K562 (cell line): ENCODE results near the gene MYG1. TPM values are rescaled to one million over a fixed set of nuclear protein-coding genes. Genes with fewer than 3 reads are reported as not detected.
A peak's percentile ranks its signal among the peaks of the same experiment; 100 is the strongest.

Experiments used
- ATAC-seq: fragments of 200-7000 bp; cut with Tn5 transposase; 3 replicates; pipeline ENCODE4 v1.9.1; 2020; ENCODE audit warnings: moderate library complexity
- BruUV-seq: library from RNA; stranded (reverse); fragments of 400-500 nt; replicated peaks from 2 replicates; lab custom pipeline; 2021; lab: Mats Ljungman, UMichigan
- CTCF ChIA-PET: fragments of 300-600 bp; formaldehyde crosslinking; extraction: SDS; loops from one replicate; lab custom pipeline; 2021; ENCODE audit warnings: low intra/inter-chr PET ratio; lab: Yijun Ruan, JAX
- POLR2A ChIA-PET: fragments of 300-600, 350-650 bp; sonication (Branson Sonifier 250); formaldehyde crosslinking; extraction: SDS; loops from one replicate; lab custom pipeline; 2021; ENCODE audit warnings: antibody characterized with exemption, inconsistent platforms; lab: Yijun Ruan, JAX
- DNase-seq, 4 experiments: peaks; one replicate each; pipeline versions ENCODE4 v3.0.0 to v3.0.0-alpha.2; 2011 to 2018; ENCODE audit warnings: low spot score in 3 of 4, mixed read lengths in 3 of 4; ENCODE audit errors: extremely low read depth in 1 of 4
- FAIRE-seq: peaks from 2 replicates; lab custom pipeline; 2011; peaks lifted over from hg19 to GRCh38; lab: Jason Lieb, UNC
- H2AFZ ChIP-seq: 2 replicates; pipeline ENCODE4 v1.6.0; 2011; ENCODE audit warnings: low read depth, low read length, control low read depth, inconsistent platforms
- H3K27ac ChIP-seq: fragments of 200-600 bp; 3 replicates; pipeline ENCODE4 v1.8.0; 2011; ENCODE audit warnings: low read depth, mild to moderate bottlenecking, control low read depth, inconsistent platforms, low read length, moderate library complexity, mixed read lengths; ENCODE audit errors: extremely low read depth
- H3K27me3 ChIP-seq, 2 experiments: fragments of 300-600 bp in 1 of 2; 2 replicates in 1 of 2; 3 replicates in 1 of 2; pipeline versions ENCODE4 v1.6.0 to v1.8.0; 2011; ENCODE audit warnings: inconsistent platforms in 2 of 2, low read length in 2 of 2, mild to moderate bottlenecking in 1 of 2, mixed read lengths in 1 of 2, moderate library complexity in 1 of 2; ENCODE audit not compliant: control insufficient read depth in 2 of 2, insufficient read depth in 2 of 2
- H3K36me3 ChIP-seq: fragments of 300-600 bp; 3 replicates; pipeline ENCODE4 v1.8.0; 2011; ENCODE audit warnings: mild to moderate bottlenecking, low read length, inconsistent platforms; ENCODE audit not compliant: control insufficient read depth, insufficient read depth
- H3K4me1 ChIP-seq, 2 experiments: fragments of 200-600 bp in 1 of 2; replicated peaks in 1 of 2; 2 replicates in 1 of 2; 3 replicates in 1 of 2; pipeline versions ENCODE4 v1.5.1 to v1.8.0; 2011; ENCODE audit warnings: inconsistent platforms in 2 of 2, low read length in 2 of 2, mild to moderate bottlenecking in 1 of 2, mixed read lengths in 1 of 2, moderate library complexity in 1 of 2; ENCODE audit not compliant: control insufficient read depth in 2 of 2, insufficient read depth in 2 of 2
- H3K4me2 ChIP-seq: 2 replicates; pipeline ENCODE4 v1.6.1; 2011; ENCODE audit warnings: low read length, control low read depth, inconsistent platforms, mixed read lengths; ENCODE audit not compliant: insufficient read depth
- H3K4me3 ChIP-seq: fragments of 200-600 bp; sonication (generic), shearing (Covaris generic); 2 replicates; pipeline ENCODE4 v1.5.1; 2016; ENCODE audit warnings: control low read depth, inconsistent platforms
- H3K79me2 ChIP-seq: fragments of 200-600 bp; 3 replicates; pipeline ENCODE4 v1.8.0; 2011; ENCODE audit warnings: low read length, inconsistent platforms; ENCODE audit not compliant: control insufficient read depth, insufficient read depth
- H3K9ac ChIP-seq, 2 experiments: 2 replicates each; pipeline versions ENCODE4 v1.6.0 to v1.6.1; 2011; ENCODE audit warnings: low read depth in 2 of 2, low read length in 2 of 2, control low read depth in 1 of 2, inconsistent platforms in 1 of 2, mild to moderate bottlenecking in 1 of 2, mixed read lengths in 1 of 2; ENCODE audit not compliant: insufficient read depth in 1 of 2
- H3K9me1 ChIP-seq: one replicate; pipeline ENCODE4 v1.6.0; 2011; ENCODE audit warnings: inconsistent platforms, mild to moderate bottlenecking, low read length, moderate library complexity; ENCODE audit not compliant: control insufficient read depth, insufficient read depth
- H3K9me3 ChIP-seq: replicated peaks from 2 replicates; pipeline ENCODE4 v1.5.1; 2011; ENCODE audit warnings: low read depth, low read length, inconsistent platforms; ENCODE audit not compliant: control insufficient read depth, insufficient read depth
- H4K20me1 ChIP-seq: replicated peaks from 2 replicates; pipeline ENCODE4 v1.6.1; 2011; ENCODE audit warnings: low read length, inconsistent platforms, mixed read lengths; ENCODE audit not compliant: control insufficient read depth, insufficient read depth
- ATF1 ChIP-seq, 2 experiments: fragments of 450-650 bp in 1 of 2; IDR thresholded peaks; 2 replicates each; pipeline ENCODE4 v1.6.1; 2016; ENCODE audit warnings: missing compliant biosample characterization in 1 of 2, missing genetic modification characterization in 1 of 2
- CBFA2T3 ChIP-seq: fragments of 450-650 bp; IDR thresholded peaks from 2 replicates; pipeline ENCODE4 v1.6.1; 2017
- CTCF ChIP-seq, 3 experiments: IDR thresholded peaks in 2 of 3; conservative IDR thresholded peaks in 1 of 3; 2 replicates each; pipeline ENCODE4 v1.5.1; 2011 to 2012; ENCODE audit warnings: low read length in 3 of 3, mild to moderate bottlenecking in 3 of 3, control low read depth in 2 of 3, improper control_type of control experiment in 1 of 3, inconsistent platforms in 1 of 3, low read depth in 1 of 3, mixed read lengths in 1 of 3, moderate library complexity in 1 of 3; ENCODE audit not compliant: insufficient read depth in 2 of 3
- FOXP1 ChIP-seq: sonication (generic); formaldehyde crosslinking; IDR thresholded peaks from 2 replicates; pipeline ENCODE4 v1.8.0; 2022; ENCODE audit warnings: mild to moderate bottlenecking, missing genetic modification reagents
- GTF3C2 ChIP-seq: IDR thresholded peaks from 3 replicates; pipeline ENCODE4 v1.6.1; 2011; ENCODE audit warnings: borderline replicate concordance, mild to moderate bottlenecking, moderate library complexity; ENCODE audit not compliant: insufficient read length; ENCODE audit errors: extremely low read depth
- HMGN3 ChIP-seq: IDR thresholded peaks from 2 replicates; pipeline ENCODE4 v1.6.1; 2011; ENCODE audit warnings: borderline replicate concordance, low read depth, mild to moderate bottlenecking, mixed read lengths, low read length; ENCODE audit not compliant: insufficient read length; ENCODE audit errors: extremely low read depth
- KDM2B ChIP-seq: fragments of 250-450 bp; sonication (Bioruptor Pico); IDR thresholded peaks from 2 replicates; pipeline ENCODE4 v1.8.0; 2021; ENCODE audit warnings: mild to moderate bottlenecking, moderate library complexity
- MBD2 ChIP-seq: sonication (generic); IDR thresholded peaks from 2 replicates; pipeline ENCODE4 v1.6.1; 2016; ENCODE audit warnings: low read depth, borderline replicate concordance
- PHF21A ChIP-seq: fragments of 450-650 bp; IDR thresholded peaks from 2 replicates; pipeline ENCODE4 v1.6.1; 2017; ENCODE audit warnings: low read depth, borderline replicate concordance
- ZNF395 ChIP-seq: fragments of 200-800 bp; sonication (Bioruptor generic); IDR thresholded peaks from 2 replicates; pipeline ENCODE4 v1.6.1; 2017; ENCODE audit warnings: missing genetic modification characterization, missing compliant biosample characterization
- ZNF766 ChIP-seq: fragments of 200-800 bp; sonication (Bioruptor generic); conservative IDR thresholded peaks from 2 replicates; pipeline ENCODE4 v1.6.1; 2016; ENCODE audit warnings: missing genetic modification characterization, missing compliant biosample characterization
- WGBS: fragments of 100-300 bp; shearing (Covaris generic); methylation state at CpG from one replicate; pipeline ENCODE4 v1.1.6; 2016; ENCODE audit warnings: low coverage, mixed read lengths; ENCODE audit not compliant: insufficient coverage; ENCODE audit errors: missing lambda C conversion rate; 5-methylcytosine and 5-hydroxymethylcytosine counted together
- in situ Hi-C: fragments of 300-500 bp; cut with MboI; formaldehyde crosslinking; loops from 4 replicates; pipeline ENCODE4 v1.15.0; 2018; ENCODE audit warnings: inconsistent platforms, mixed read lengths
- intact Hi-C: fragments of 100-400 bp; cut with micrococcal nuclease; formaldehyde crosslinking; loops from 2 replicates; pipeline ENCODE4 v1.14.2; 2022
- polyA plus RNA-seq, 8 experiments: library from polyadenylated mRNA; depleted of rRNA in 4 of 8; stranded (reverse) in 5 of 8; unstranded in 3 of 8; fragments of >200 nt; fragmentation: Nextera tagmentation in 2 of 8; fragmentation: Illumina TruSeq in 1 of 8; extraction: Ambion mirVana in 2 of 8; extraction: Trizol in 1 of 8; gene quantifications; 2 replicates each; pipeline versions ENCODE4 v1.2.1 to v1.2.3, GENCODE V29; 2011 to 2014; ENCODE audit warnings: inconsistent platforms in 1 of 8, missing spikeins in 1 of 8
- total RNA-seq, 7 experiments: library from RNA; depleted of rRNA in 6 of 7; stranded (reverse); fragments of >200 nt in 6 of 7; fragmentation: Illumina TruSeq in 2 of 7; extraction: Trizol in 2 of 7; gene quantifications; 2 replicates each; pipeline versions ENCODE4 v1.2.1 to v1.2.3, GENCODE V29; 2011 to 2021; ENCODE audit warnings: low replicate concordance in 1 of 7

MYG1 gene
- total and polyA plus RNA-seq, 9 of the 15 experiments (the other 6 are each of a cell fraction or from before 2014, with no cell fraction given) = 0.45 to 5.6 (median 2.1) TPM

GRCh38 chr12:53345486-53346188 lies 46.1 kb downstream of the MYG1 start:
- Histone ChIP-seq H3K36me3 (no peaks in the 10 kb centered on the region), H3K79me2 (no peaks in the 10 kb centered on the region), H3K4me3 (peak overlapping the region; percentile 48), H4K20me1 (no peaks in the 10 kb centered on the region), H3K9ac (peak overlapping the region; percentile 43 to 95; a peak in 2 of 4 replicates), H3K9me1 (no peaks in the 10 kb centered on the region), H2AFZ (peak overlapping the region; percentile 58), H3K4me1 (peaks cover 7 to 17% of the 10 kb centered on the region in 2 experiments; a peak in 4 of 5 replicates), H3K4me2 (peak overlapping the region; percentile 87), H3K27me3 (no peaks in the 10 kb centered on the region), H3K9me3 (no peaks in the 10 kb centered on the region), H3K27ac (no peak overlapping the region)
- ChIA-PET POLR2A (interaction anchor here (0.8 to 2.1 kb wide), 9 partner anchors 11 to 172 kb away, joined by 3 to 12 read pairs (median 4); partner anchors contain the start of genes AAAS and TARBP2), CTCF (interaction anchor here (0.6 to 1.7 kb wide), 6 partner anchors 18 to 299 kb away, joined by 3 to 11 read pairs (median 4); no protein-coding TSS in a partner anchor)
- WGBS = 7% methylated on average over 4 of the region's 10 CpGs
- in situ Hi-C loops = no loop called here
- intact Hi-C loops = loop anchor here (1.0 kb wide), 1 partner anchor 21 kb away; no protein-coding TSS in a partner anchor
- BruUV-seq = no TSS peak
- FAIRE-seq = no peak
- no peak; the same call in 2 of the 3 replicates for ATAC-seq
- no peak for DNase-seq
- no peak for TF ChIP-seq MBD2
- TF ChIP-seq FOXP1 (CRISPR knock-in tag) = no peak
- TF ChIP-seq ATF1 (CRISPR knock-in tag; IDR thresholded peaks at IDR 0.05) = no peak
- TF ChIP-seq ATF1 (tag; IDR thresholded peaks at IDR 0.05) = no peak
- TF ChIP-seq KDM2B (CRISPR knock-in tag) = no peak
- TF ChIP-seq ZNF766 (CRISPR knock-in tag) = no peak
- no peak for TF ChIP-seq HMGN3
- TF ChIP-seq GTF3C2 = no peak
- TF ChIP-seq PHF21A = no peak
- TF ChIP-seq CBFA2T3 = 0 out of 2 replicates have a peak, but pooled peaks have one; percentile 0
- no peak for TF ChIP-seq ZNF395 (CRISPR knock-in tag)
- TF ChIP-seq CTCF (IDR thresholded peaks at IDR 0.05 in 2 of 3, conservative IDR thresholded peaks at IDR 0.05 in 1 of 3; ENCODE audit: insufficient read depth in 2 of 3, low read depth in 1 of 3, low read length in 3 of 3) = 0 out of 6 replicates have a peak, but pooled peaks of 1 of the 3 experiments have one; percentile 18
